GM19193 (cell line): ENCODE results near the gene KCNK5.

ENCODE experiments used
- POLR2A ChIP-seq: IDR thresholded peaks from 4 replicates; pipeline ENCODE4 v1.6.1; 2011; ENCODE audit not compliant: insufficient read depth, insufficient read length; ENCODE audit errors: extremely low read depth

KCNK5 gene

GRCh38 chr6:39227476-39227875 is 1.8 kb downstream of the KCNK5 start:
- TF ChIP-seq POLR2A: no peak

- no peak for TF ChIP-seq POLR2A
These were observed 2.5 kb downstream of the KCNK5 start for GRCh38 chr6:39226639-39227329.

- TF ChIP-seq POLR2A: no peak
These were observed 3.3 kb downstream of the KCNK5 start for GRCh38 chr6:39225946-39226437.

DNA sequence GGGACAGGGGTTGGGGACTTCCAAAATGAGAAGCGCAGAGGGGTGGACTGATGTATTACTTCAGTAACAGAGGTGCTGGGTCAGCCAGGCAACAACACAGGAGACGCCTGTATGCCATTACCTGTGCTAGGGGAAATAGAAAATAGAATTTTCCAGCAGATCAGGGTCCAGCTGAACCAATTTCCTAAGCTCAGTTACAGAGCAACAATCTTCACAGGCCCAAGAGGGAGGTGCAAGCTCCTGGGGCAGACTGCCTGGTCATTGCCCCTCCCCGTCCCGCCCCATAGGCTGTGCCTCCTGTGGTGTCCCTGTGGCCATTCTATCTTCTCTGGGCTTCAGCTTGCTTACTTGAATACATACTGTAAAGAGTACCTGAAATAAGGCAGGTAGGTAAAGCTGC is 3.7 kb downstream of the KCNK5 start:
- TF ChIP-seq POLR2A: no peak

DNA sequence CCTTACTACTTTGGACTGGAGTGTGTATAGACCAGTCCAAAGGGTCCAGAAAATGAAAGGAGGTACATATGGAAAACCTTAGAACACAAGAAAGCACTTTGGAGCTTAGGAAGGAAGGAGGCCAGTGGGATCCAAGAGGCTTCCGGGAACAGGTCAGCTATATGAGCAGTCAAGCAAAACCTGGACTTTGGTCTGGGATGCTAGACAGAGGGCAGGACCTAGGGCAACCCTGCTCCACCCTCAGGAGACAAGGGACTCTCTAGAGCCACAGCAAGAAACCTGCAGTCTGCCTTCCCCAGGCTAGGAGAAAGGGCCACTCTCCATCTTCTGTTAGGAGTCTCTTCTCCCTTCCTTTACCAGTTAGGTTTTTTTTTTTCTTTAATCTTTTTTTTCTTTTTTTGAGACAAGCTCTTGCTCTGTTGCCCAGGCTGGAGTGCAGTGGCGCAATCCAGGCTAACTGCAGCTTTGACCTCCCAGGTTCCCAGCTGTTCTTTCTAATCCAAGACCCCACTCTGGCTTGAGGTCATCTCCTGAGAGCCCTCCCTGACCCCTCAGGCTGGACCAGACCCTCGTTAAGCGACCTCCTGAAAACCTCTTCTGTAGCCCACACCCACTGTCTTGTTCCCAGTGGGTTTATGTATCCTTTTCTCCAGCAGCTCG is 4.6 kb downstream of the KCNK5 start:
- no peak for TF ChIP-seq POLR2A

GRCh38 chr6:39224011-39224410 is 5.3 kb downstream of the KCNK5 start:
- TF ChIP-seq POLR2A: no peak

DNA sequence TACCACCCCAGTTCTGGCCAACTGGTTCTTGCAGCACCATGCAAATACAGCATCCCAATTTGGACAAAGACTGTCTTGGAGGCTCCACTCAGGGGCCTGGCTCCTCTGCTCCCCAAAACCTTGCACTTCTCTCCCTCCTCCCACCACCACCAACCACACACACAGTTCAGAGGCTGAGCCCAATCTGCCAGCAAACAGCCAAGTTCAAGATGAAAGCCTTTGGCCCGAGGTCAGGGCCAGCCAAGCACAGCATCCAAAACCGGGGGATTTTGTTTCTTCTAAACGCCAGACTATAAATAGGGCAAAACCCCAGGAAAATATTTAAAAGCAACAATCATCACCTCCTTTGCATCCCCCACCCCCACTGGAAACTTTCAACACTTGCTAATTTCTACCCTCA is 5.7 kb downstream of the KCNK5 start:
- TF ChIP-seq POLR2A: no peak

DNA sequence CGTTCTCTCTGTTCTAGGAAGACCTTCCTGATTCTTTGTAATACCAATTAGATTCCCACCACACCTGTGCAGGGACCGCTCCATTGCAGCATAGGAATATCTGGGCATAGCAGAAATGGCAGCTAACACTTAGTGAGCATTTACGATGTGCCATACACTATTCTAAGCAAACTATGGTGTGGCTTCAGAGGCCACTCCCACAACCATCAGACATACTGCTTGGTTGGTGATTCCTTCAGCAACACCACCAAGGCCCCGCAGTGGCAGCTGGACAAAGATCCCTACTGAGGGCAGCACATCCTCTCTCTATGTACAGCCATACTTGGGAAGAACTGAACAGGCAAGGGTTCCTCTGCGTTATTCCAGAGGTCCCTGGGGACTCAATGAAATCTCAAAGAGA is 6.2 kb downstream of the KCNK5 start:
- no peak for TF ChIP-seq POLR2A

GRCh38 chr6:39221779-39222641 is 7.3 kb downstream of the KCNK5 start:
- no peak for TF ChIP-seq POLR2A

- no peak for TF ChIP-seq POLR2A
These were observed 8.2 kb downstream of the KCNK5 start for GRCh38 chr6:39221115-39221514.

- no peak for TF ChIP-seq POLR2A
These were observed 10.3 kb downstream of the KCNK5 start for GRCh38 chr6:39218868-39219567.

DNA sequence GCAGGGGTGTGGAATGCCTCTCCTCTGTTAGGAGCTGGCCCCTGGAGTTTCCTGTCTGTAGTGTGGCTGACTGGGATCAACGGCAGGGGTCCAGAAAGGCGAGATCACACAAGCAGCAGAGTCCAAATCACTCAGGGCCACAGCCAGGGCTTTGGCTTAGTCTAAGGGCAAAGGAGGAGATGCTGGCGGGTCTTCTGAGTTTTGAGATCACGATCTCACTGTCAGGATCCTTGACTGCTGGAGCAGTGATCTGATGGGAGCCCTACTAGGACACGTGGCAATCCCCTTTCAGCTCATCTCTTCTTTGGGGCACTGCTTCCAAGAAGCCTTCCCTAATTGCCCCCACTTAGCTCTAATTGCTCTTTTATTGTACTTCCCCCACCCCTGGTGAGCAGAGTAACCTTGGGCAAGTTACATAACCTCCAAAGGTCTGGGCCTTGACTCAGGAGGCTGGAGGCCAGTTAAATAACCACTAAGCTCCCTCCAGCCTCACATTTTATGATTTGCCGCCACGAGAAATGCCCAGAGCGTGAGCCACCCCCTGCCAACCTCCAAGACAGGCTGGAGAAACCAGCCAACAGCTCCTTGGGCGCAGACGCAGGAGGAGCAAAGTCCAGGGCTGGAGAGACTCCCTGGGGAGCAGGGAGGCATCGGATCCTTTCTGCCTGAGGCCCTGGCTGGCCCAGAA is 12.0 kb downstream of the KCNK5 start:
- TF ChIP-seq POLR2A: no peak

GRCh38 chr6:39215640-39216158 is 13.6 kb downstream of the KCNK5 start:
- no peak for TF ChIP-seq POLR2A

GRCh38 chr6:39214846-39215639 is 14.2 kb downstream of the KCNK5 start:
- TF ChIP-seq POLR2A: no peak
